ENCODE data around the gene PHTF2. TPM values are rescaled to one million over a fixed set of nuclear protein-coding genes. Genes with fewer than 3 reads are reported as not detected.

Gene PHTF2
- total RNA-seq, 2 donors from 2014 or later: 39.4 to 45.9 TPM

GRCh38 chr7:77983973-77984372 lies 185.4 kb downstream of the PHTF2 start:
- Histone ChIP-seq H3K27me3 (replicated peaks; ENCODE audit: insufficient read depth) (no peaks in the 10 kb centered on the region), H3K4me3 (no peak overlapping the region), H3K27ac (no peak overlapping the region), H3K4me1 (ENCODE audit: control insufficient read depth in 1 of 2, low read depth in 2 of 2) (peaks cover 0 to 15% of the 10 kb centered on the region in 2 donors), H3K36me3 (no peaks in the 10 kb centered on the region), H3K9me3 (no peaks in the 10 kb centered on the region)
- ATAC-seq (ENCODE audit: insufficient number of reproducible peaks, low FRiP score, low read depth) (no peak), DNase-seq (ENCODE audit: low spot score) (no peak)
- TF ChIP-seq CTCF (IDR thresholded peaks at IDR 0.05): no peak

- H3K27me3 ChIP-seq (replicated peaks; ENCODE audit: insufficient read depth): no peaks in the 10 kb centered on the region
- H3K4me1 ChIP-seq (ENCODE audit: control insufficient read depth in 1 of 2, low read depth in 2 of 2): peaks cover 0 to 15% of the 10 kb centered on the region in 2 donors
- no peaks in the 10 kb centered on the region for H3K36me3 ChIP-seq
- peak overlapping the region; percentile 59 for H3K4me3 ChIP-seq
- no peak for TF ChIP-seq CTCF (IDR thresholded peaks at IDR 0.05)
- DNase-seq (ENCODE audit: low spot score): peak; percentile 23
- H3K27ac ChIP-seq: peak overlapping the region; percentile 81 to 82
- ATAC-seq (ENCODE audit: insufficient number of reproducible peaks, low FRiP score, low read depth): peak; percentile 77
- no peaks in the 10 kb centered on the region for H3K9me3 ChIP-seq
These were observed 186.8 kb downstream of the PHTF2 start for GRCh38 chr7:77985232-77985973.

- Histone ChIP-seq H3K4me1 (ENCODE audit: control insufficient read depth in 1 of 2, low read depth in 2 of 2) (peaks cover 0 to 15% of the 10 kb centered on the region in 2 donors), H3K9me3 (no peaks in the 10 kb centered on the region), H3K4me3 (peak overlapping the region; percentile 59), H3K27me3 (replicated peaks; ENCODE audit: insufficient read depth) (no peaks in the 10 kb centered on the region), H3K36me3 (no peaks in the 10 kb centered on the region), H3K27ac (peak overlapping the region; percentile 81 to 82)
- no peak for TF ChIP-seq CTCF (IDR thresholded peaks at IDR 0.05)
- ATAC-seq (ENCODE audit: insufficient number of reproducible peaks, low FRiP score, low read depth) (peak; percentile 50), DNase-seq (ENCODE audit: low spot score) (no peak)
These were observed 187.4 kb downstream of the PHTF2 start for GRCh38 chr7:77985974-77986339.

- H3K4me1 ChIP-seq (ENCODE audit: control insufficient read depth in 1 of 2, low read depth in 2 of 2): peaks cover 0 to 15% of the 10 kb centered on the region in 2 donors
- no peak overlapping the region for H3K27ac ChIP-seq
- H3K36me3 ChIP-seq: no peaks in the 10 kb centered on the region
- DNase-seq (ENCODE audit: low spot score) (no peak), ATAC-seq (ENCODE audit: insufficient number of reproducible peaks, low FRiP score, low read depth) (no peak)
- no peaks in the 10 kb centered on the region for H3K27me3 ChIP-seq (replicated peaks; ENCODE audit: insufficient read depth)
- H3K9me3 ChIP-seq: no peaks in the 10 kb centered on the region
- TF ChIP-seq CTCF (IDR thresholded peaks at IDR 0.05): no peak
- H3K4me3 ChIP-seq: no peak overlapping the region
These were observed 191.5 kb downstream of the PHTF2 start for GRCh38 chr7:77989981-77990566.

- H3K27ac ChIP-seq: no peak overlapping the region
- no peaks in the 10 kb centered on the region for H3K36me3 ChIP-seq
- no peaks in the 10 kb centered on the region for H3K9me3 ChIP-seq
- peaks cover 0 to under 1% of the 10 kb centered on the region in 2 donors for H3K4me1 ChIP-seq (ENCODE audit: control insufficient read depth in 1 of 2, low read depth in 2 of 2)
- H3K4me3 ChIP-seq: no peak overlapping the region
- TF ChIP-seq CTCF (IDR thresholded peaks at IDR 0.05): no peak
- no peaks in the 10 kb centered on the region for H3K27me3 ChIP-seq (replicated peaks; ENCODE audit: insufficient read depth)
- no peak for DNase-seq (ENCODE audit: low spot score)
- no peak for ATAC-seq (ENCODE audit: insufficient number of reproducible peaks, low FRiP score, low read depth)
These were observed 193.1 kb downstream of the PHTF2 start for GRCh38 chr7:77991656-77992055.
